ENCODE data around the gene OGFOD3. TPM values are rescaled to one million over a fixed set of nuclear protein-coding genes. Genes with fewer than 3 reads are reported as not detected.

Gene OGFOD3
- polyA plus RNA-seq, 2 of the 4 experiments (the other 2 are of a cell fraction): 15.2 to 19.8 TPM

DNA sequence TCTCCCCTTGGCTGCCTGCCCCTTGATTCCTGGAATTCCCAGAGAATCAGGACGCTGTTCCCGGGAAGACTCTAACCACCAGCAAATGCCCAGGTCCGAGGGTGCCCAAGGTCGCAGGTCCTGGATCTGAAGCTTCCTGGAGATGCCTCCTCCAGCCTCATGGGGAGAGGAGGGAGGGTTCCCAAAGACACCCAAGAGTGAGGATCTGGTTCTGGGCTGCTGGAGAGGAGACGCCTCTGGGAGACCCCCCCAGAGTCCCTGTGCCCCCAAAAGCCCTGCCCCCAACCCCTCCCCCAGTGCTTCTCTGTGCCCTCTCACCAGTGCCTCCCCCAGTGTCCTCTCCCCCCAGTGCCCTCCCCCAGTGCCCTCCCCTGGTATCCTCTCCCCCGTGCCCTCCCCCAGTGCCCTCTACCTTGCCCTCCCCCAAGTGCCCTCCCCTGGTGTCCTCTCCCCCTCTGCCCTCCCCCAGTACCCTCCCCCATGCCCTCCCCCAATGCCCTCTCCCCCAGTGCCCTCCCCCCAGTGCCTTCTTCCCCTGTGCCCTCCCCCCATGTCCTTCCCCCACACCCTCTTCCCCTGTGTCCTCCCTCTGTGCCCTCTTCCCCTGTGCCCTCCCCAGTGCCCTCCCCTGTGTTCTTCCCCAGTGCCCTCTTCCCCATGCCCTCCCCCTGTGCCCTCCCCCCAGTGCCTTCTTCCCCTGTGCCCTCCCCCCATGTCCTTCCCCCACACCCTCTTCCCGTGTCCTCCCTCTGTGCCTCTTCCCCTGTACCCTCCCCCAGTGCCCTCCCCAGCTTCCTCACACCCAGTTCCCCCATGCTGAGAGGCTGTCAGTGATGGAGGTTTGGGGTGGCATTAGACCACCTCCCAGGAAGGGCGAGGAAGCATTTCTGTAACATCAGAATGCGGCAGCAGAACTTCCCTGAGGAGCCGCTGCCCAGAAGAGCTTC is 78.5 kb downstream of the OGFOD3 start (continued):
- TF ChIP-seq ZNF302 (CRISPR knock-in tag; IDR thresholded peaks at IDR 0.05) (no peak), E2F6 (IDR thresholded peaks at IDR 0.05; ENCODE audit: borderline replicate concordance, low read depth) (no peak)

Small RNA genes within 50 kb of the gene (small RNA-seq; reads per million reads assigned to genes)
- gene RF00019: 0 reads per million in 6 experiments

Other genes starting within 250 kb of the OGFOD3 start
- gene CCDC57, start 205.7 kb downstream of the OGFOD3 start, polyA plus RNA-seq (2011; rRNA removed): 16.6 and 18.5 TPM in 2 replicates
- 18.2 to 22.1 TPM (median 18.9 TPM) in 3 replicates for gene CCDC57, start 205.7 kb downstream of the OGFOD3 start, polyA plus RNA-seq (2017; fragmentation: RNase III; extraction: RNeasy Plus Mini Kit Qiagen cat#74134 plus additional on column Dnase treatment)
- 28.6 and 40.0 TPM in 2 replicates for gene SLC16A3, start 189.5 kb downstream of the OGFOD3 start, polyA plus RNA-seq (2011; rRNA removed)
- gene SLC16A3, start 189.5 kb downstream of the OGFOD3 start, polyA plus RNA-seq (2017; fragmentation: RNase III; extraction: RNeasy Plus Mini Kit Qiagen cat#74134 plus additional on column Dnase treatment): 77.9 to 97.7 TPM (median 90.9 TPM) in 3 replicates
- 130 and 139 TPM in 2 replicates for gene CSNK1D, start 144.9 kb downstream of the OGFOD3 start, polyA plus RNA-seq (2011; rRNA removed)
- gene CSNK1D, start 144.9 kb downstream of the OGFOD3 start, polyA plus RNA-seq (2017; fragmentation: RNase III; extraction: RNeasy Plus Mini Kit Qiagen cat#74134 plus additional on column Dnase treatment): 151 to 173 TPM (median 163 TPM) in 3 replicates
- not detected in 2 replicates for gene CD7, start 101.0 kb downstream of the OGFOD3 start, polyA plus RNA-seq (2011; rRNA removed)
- not detected in 3 replicates for gene CD7, start 101.0 kb downstream of the OGFOD3 start, polyA plus RNA-seq (2017; fragmentation: RNase III; extraction: RNeasy Plus Mini Kit Qiagen cat#74134 plus additional on column Dnase treatment)
- gene SECTM1, start 84.8 kb downstream of the OGFOD3 start, polyA plus RNA-seq (2011; rRNA removed): 0.22 and 0.58 TPM in 2 replicates
- gene SECTM1, start 84.8 kb downstream of the OGFOD3 start, polyA plus RNA-seq (2017; fragmentation: RNase III; extraction: RNeasy Plus Mini Kit Qiagen cat#74134 plus additional on column Dnase treatment): 1.5 to 2.5 TPM (median 2.0 TPM) in 3 replicates
- gene TEX19, start 59.3 kb downstream of the OGFOD3 start, polyA plus RNA-seq (2011; rRNA removed): 0.32 and 0.43 TPM in 2 replicates
- gene TEX19, start 59.3 kb downstream of the OGFOD3 start, polyA plus RNA-seq (2017; fragmentation: RNase III; extraction: RNeasy Plus Mini Kit Qiagen cat#74134 plus additional on column Dnase treatment): 0.50 to 0.66 TPM (median 0.55 TPM) in 3 replicates
- gene UTS2R, start 46.8 kb downstream of the OGFOD3 start, polyA plus RNA-seq (2011; rRNA removed): not detected in 2 replicates
- gene UTS2R, start 46.8 kb downstream of the OGFOD3 start, polyA plus RNA-seq (2017; fragmentation: RNase III; extraction: RNeasy Plus Mini Kit Qiagen cat#74134 plus additional on column Dnase treatment): not detected in 3 replicates
- 18.0 and 18.4 TPM in 2 replicates for gene HEXD, start 239 bp downstream of the OGFOD3 start, polyA plus RNA-seq (2011; rRNA removed)
- 15.9 to 21.4 TPM (median 19.5 TPM) in 3 replicates for gene HEXD, start 239 bp downstream of the OGFOD3 start, polyA plus RNA-seq (2017; fragmentation: RNase III; extraction: RNeasy Plus Mini Kit Qiagen cat#74134 plus additional on column Dnase treatment)
- gene CYBC1, start 32.2 kb upstream of the OGFOD3 start, polyA plus RNA-seq (2011; rRNA removed): 68.6 and 81.8 TPM in 2 replicates
- gene CYBC1, start 32.2 kb upstream of the OGFOD3 start, polyA plus RNA-seq (2017; fragmentation: RNase III; extraction: RNeasy Plus Mini Kit Qiagen cat#74134 plus additional on column Dnase treatment): 74.3 to 89.8 TPM (median 86.5 TPM) in 3 replicates
- 89.6 and 108 TPM in 2 replicates for gene NARF, start 40.2 kb upstream of the OGFOD3 start, polyA plus RNA-seq (2011; rRNA removed)
- gene NARF, start 40.2 kb upstream of the OGFOD3 start, polyA plus RNA-seq (2017; fragmentation: RNase III; extraction: RNeasy Plus Mini Kit Qiagen cat#74134 plus additional on column Dnase treatment): 38.2 to 51.2 TPM (median 45.0 TPM) in 3 replicates
- gene FOXK2, start 101.1 kb upstream of the OGFOD3 start, polyA plus RNA-seq (2011; rRNA removed): 34.8 and 35.9 TPM in 2 replicates
- 37.5 to 39.2 TPM (median 38.2 TPM) in 3 replicates for gene FOXK2, start 101.1 kb upstream of the OGFOD3 start, polyA plus RNA-seq (2017; fragmentation: RNase III; extraction: RNeasy Plus Mini Kit Qiagen cat#74134 plus additional on column Dnase treatment)
- 124 and 138 TPM in 2 replicates for gene WDR45B, start 229.9 kb upstream of the OGFOD3 start, polyA plus RNA-seq (2011; rRNA removed)
- 88.2 to 94.0 TPM (median 89.6 TPM) in 3 replicates for gene WDR45B, start 229.9 kb upstream of the OGFOD3 start, polyA plus RNA-seq (2017; fragmentation: RNase III; extraction: RNeasy Plus Mini Kit Qiagen cat#74134 plus additional on column Dnase treatment)